ENCODE measurements around the gene ISCU.

The ISCU gene

GRCh38 chr12:108591267-108591980 is 29.0 kb downstream of the ISCU start:
- no peak for DNase-seq

DNA sequence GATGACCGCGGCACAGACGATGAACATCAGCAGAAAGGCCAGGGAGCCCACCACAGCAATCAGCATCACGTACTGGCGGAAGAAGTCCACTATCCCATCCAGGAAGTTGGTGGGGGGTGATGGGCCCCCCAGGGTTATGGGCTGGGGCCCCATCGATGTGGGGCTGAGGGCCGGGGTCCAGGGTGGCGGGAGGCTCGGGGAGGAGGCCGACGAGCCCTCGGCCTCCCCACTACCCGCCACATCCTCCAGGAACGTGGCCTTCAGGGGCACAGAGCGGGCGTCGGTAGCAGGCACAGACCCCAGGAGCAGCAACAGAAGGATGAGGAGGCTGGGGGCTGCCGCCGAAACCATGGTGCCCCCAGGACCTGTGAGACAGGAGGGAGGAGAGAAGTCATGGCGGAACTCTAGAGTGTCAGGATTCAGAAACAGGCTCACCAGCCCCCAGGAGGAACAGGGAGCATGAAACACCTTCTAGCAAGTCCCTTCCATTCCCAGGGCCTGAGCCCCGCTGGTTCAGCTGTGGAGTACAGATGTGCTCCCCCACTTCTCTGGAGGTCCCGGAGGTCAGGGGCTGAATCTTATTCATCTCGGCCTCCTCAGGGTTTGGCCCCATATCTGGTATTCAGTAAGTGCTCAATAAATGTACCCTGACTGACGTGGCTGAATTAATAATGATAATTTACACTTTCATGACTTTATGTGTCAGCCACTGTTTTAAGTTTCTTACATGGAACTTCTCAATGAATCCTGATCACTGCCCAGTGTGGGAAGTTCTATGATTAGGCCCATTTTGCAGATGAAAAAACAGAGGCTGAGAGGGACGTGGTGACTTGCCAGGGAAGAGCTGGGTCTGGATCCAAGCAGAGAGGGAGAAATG is 29.9 kb downstream of the ISCU start:
- no peak for DNase-seq

DNA sequence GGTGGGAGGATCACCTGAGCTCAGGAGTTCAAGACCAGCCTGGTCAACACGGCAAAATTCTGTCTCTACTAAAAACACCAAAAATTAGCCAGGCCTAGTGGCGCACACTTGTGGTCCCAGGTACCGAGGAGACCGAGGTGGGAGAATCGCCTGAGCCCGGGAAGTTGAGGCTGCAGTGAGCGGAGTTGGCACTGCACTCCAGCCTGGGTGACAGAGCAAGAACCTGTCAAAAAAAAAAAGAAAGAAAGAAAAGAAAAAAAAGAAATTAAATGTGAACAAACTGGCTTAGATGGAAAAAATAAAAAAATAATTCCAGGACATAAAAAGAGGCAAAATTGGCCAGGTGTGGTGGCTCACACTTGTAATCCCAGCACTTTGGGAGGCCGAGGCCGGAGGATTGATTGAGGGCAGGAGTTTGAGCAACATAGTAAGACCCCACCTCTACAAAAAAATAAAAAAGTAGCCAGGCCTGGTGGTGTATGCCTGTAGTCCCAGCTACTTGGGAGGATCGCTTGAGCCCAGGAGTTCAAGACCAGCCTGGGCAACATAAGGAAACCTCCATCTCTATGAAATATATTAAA is 32.0 kb downstream of the ISCU start:
- no peak for DNase-seq

GRCh38 chr12:108594960-108595710 is 32.7 kb downstream of the ISCU start:
- DNase-seq = no peak

GRCh38 chr12:108595711-108596647 is 33.6 kb downstream of the ISCU start:
- no peak for DNase-seq

DNA sequence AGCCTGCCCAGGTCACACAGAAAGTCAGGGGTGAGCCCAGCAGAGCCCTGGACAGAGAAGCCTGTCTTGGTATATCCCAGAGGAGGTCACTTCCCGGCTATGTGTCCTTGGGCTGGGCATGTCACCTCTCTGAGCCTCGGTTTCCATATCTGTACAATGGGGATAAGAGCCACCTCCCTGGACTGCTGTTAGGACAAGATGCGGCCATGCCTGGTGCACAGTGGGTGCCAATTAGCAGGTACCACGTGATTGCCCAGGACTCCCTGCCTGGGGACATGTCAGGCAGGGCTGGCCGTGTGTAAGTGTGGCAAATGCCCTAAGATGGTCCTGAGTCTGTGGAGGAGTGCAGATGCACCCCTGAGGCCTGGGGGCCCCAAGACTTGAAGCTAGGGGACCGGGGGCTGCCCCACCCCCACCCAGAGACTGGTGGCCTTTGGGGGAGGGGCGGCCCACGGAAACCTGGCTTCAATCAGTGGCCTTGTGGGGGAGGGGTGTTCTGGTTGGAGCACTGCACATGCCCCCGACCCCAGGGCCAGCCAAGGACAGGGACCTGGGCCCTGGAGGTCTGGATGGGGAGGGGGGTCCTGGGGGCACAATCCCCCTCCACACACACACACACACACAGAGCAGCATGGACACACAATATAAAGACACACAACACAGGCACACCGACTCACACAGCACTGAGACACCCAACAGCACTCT is 34.6 kb downstream of the ISCU start:
- DNase-seq = no peak

DNA sequence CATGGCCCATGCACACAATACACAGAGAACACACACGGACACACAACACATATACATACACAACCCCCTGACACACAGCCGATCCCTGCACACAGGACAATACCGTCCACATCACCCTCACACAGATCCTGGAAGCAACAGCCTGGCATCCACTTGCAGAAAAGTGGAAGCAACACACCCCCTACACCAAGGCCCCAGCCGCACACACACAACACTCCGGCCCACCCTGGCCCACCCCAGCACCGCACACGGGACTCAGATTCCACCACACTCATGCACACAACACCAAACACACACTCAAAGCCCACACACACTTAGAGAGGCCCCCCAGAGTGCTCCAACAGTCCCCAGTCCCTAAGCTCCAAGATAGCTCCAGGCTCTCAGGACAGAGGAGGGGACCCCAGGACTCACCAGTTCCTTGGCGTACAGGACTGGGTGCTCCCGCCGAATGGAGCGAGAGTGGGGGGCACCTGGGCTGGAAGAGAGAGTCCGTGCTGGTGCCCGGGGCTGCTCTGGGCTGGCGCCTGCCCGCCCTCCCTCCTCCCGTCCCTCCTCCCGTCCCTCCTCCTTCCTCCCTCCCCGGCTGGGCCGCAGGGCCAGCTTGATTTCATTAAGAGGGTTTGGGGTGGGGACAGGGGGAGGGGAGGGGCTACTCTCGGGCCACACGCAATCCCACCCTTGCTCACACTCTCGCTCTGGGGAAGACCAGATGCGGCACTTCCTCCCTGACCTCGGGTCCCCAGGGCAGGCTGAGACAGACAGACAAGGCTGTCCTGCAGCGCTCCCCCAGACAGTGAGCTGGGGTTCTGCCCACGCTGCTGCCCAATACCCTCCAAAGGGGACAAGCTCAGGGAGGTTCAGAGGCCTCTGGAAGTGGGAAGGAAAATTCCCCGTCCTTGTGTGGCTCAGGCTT is 35.4 kb downstream of the ISCU start, which contains the start of gene TMEM119:
Gene TMEM119, minus strand, starts transcription at position 526 of the 913 bp plus-strand sequence. CDS start 5,701 bp downstream, outside the sequence.
- peak; percentile 80 for DNase-seq

DNA sequence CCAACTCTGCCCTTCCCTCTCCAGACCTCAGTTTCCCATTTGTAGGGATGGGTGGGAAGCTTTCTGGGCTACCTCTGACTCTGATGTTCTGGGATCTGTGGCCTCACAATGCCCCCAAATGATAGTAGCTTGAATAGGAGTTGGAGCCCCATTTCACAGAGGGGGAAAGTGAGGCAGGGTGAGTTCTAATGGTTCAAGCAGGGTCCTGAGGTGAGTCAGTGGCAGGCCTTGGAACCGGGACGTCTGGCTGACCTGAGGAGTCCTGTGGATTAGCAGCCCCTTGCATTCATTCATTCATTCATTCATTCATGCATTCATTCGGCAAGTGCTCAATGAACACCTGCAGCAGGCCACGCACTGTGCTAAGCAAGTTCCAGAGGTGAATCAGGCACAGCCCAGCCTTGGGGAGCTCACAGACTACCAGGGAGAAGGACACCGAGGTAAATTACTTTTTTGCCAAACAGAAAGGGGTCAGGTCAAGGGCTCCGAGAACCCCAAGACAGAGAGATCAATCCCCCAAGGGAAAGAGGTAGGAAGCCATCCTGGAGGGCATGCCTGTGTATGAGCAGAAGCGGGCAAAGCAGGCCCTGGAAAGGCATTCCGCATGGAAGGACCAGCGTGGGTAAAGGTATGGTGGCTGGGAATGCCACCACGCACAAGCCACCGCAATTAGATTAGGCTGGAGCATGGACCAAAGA is 36.3 kb downstream of the ISCU start:
- DNase-seq = no peak

DNA sequence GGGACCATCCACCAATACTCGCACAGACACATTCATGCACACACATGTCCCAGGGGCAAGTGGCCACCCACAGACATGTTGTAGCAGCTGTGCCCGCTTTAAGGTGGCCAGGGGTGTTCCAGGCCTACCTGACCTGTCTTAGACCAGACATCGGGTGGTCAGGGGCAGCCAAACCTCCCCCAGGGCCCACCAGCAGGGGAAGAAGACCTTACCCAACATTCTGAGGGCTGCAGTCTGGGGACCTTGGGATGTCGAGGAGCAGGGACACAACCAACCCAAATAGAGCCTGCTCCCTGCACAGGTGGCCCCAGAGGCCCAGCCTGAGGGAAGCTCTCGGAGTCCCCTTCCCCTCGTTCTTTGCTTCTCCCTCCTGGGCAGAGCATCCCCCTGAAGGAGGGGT is 37.1 kb downstream of the ISCU start:
- DNase-seq = no peak

- DNase-seq = no peak
These were observed 37.7 kb downstream of the ISCU start for GRCh38 chr12:108599948-108600701.

DNA sequence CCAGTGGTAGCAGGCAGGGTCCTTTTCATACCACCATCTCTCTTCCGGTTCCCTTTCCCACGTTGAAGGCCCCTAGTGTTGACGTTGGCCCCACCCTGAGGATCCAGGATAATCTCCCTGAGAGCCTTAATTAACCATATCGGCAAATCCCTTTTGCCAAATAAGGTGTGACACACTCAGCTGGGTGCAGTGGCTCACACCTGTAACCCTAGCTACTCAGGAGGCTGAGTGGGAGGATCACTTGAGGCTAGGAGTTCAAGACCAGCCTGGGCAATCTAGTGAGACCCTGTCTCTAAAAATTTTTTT is 38.3 kb downstream of the ISCU start:
- DNase-seq = no peak

- no peak for DNase-seq
These were observed 39.9 kb downstream of the ISCU start for GRCh38 chr12:108602209-108602705.

GRCh38 chr12:108602976-108603704 is 40.7 kb downstream of the ISCU start:
- DNase-seq = peak; percentile 71

DNA sequence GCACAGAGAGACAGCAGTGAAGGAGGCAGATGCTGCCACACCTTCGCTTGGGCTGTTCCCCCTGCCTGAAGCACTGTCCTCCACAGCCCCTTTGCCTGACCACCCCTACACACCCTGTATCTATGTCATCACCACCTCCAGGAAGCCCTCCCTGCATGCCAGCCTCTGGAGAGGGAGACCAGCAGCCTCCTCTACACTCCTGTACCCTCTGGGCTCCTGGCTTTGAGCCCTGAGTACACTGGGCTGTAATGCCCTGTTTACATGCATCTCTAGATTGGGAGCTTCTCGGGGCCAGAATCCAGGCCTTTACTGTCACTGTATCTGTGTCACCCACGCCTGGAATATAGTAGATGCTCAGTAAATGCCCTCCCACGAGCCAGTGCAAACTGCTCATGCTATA is 41.3 kb downstream of the ISCU start:
- DNase-seq = no peak

DNA sequence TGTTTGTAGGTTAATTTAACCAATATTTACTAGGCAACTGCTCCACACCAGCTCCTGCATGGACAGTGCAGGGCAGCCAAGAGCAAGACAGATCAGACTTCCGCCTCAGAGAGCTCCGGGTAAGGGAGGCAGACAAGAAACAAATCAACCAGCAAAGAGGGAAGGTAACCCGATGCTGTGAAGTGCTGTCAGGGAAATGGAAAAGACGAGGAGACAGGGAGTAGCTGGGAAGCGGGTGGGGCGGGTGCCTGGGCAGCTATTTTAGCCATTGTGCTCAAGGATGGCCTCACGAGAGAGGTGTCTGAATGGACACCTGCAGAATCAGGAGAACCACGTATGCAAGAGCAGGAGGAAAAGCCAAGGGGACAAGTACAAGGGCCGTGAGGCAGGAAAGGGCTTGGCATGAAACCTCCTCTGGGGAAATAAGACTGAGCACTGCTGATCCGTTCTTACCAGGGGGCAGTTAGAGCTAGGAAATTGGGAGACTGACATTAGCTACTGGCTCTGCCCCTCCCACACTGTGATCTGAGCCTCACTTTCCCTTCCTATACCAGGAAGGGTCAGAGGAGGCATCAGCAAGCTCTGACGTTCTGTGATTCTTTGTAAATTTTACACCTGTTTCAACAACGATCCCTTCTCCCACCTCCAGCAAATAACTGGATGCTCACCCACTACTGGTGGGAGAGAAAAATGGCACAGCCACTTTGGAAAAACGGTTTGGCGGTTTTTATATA is 42.0 kb downstream of the ISCU start:
- no peak for DNase-seq

DNA sequence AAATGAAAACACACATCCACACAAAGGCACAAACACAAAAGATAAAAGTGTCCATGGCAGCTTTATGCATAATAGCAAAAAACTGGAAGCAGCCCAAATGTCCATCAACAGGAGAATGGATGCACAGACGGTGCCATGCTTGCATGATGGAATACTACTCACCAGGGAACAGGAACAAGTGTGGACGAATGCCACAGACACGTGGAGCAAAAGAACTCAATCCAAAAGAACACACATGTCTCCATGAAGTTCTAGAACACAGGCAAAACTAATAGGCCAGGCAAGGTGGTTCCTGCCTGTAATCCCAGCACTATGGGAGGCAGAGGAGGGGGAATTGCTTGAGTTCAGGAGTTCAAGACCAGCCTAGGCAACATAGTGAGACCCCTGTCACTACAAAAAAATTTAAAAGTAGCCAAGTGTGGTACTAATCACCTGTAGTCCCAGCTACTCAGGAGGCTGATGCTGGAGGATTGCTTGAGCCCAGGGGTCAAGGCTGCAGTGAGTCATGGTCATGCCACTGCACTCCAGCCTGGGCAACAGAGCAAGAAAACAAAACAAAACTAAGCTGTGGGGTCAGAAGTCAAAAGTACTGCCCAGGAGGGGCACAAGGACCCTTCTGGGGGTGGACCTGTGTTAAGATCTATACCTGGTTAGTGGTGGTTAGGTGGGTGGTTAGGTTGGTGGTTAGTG is 42.7 kb downstream of the ISCU start:
- DNase-seq = no peak

Data from femur (tissue), 1 donor.